HCT116 (cell line): ENCODE measurements around the gene RUNX2. TPM values are rescaled to one million over a fixed set of nuclear protein-coding genes. Genes with fewer than 3 reads are reported as not detected.

Experiments used
- ATAC-seq: fragments of 200-7000 bp; cut with Tn5 transposase; 2 replicates; pipeline ENCODE4 v1.9.1; 2020; ENCODE audit warnings: mild to moderate bottlenecking, moderate library complexity
- BruUV-seq: library from RNA; stranded (reverse); fragments of 400-500 nt; replicated peaks from 2 replicates; lab custom pipeline; 2021; lab: Mats Ljungman, UMichigan
- CTCF ChIA-PET: fragments of 300-600 bp; sonication (Branson Sonifier 250); formaldehyde crosslinking; loops from one replicate; lab custom pipeline; 2021; ENCODE audit warnings: antibody characterized with exemption; lab: Charles Lee
- POLR2A ChIA-PET: fragments of 300-600, 350-600 bp; sonication (Branson Sonifier 250); formaldehyde crosslinking; loops from one replicate; lab custom pipeline; 2021; ENCODE audit warnings: antibody characterized with exemption; lab: Charles Lee
- RAD21 ChIA-PET, 2 experiments: fragments of 300-600 bp; sonication (Branson Sonifier 250); formaldehyde crosslinking; loops; one replicate each; lab custom pipeline; 2023; ENCODE audit warnings: low total read pairs in 2 of 2; ENCODE audit not compliant: uncharacterized antibody in 2 of 2, unreplicated experiment in 2 of 2, low non-redundant PET in 1 of 2; lab: Charles Lee
- DNase-seq: peaks from one replicate; pipeline ENCODE4 v3.0.0-alpha.2; 2010; ENCODE audit warnings: low read depth, low spot score
- H2AFZ ChIP-seq: fragments of 200-600 bp; shearing (Covaris generic), sonication (generic); 2 replicates; pipeline ENCODE4 v1.6.1; 2017; ENCODE audit warnings: low read depth, mixed run types, mixed read lengths, antibody characterized with exemption, low read length; ENCODE audit not compliant: poor library complexity, severe bottlenecking
- H3K27ac ChIP-seq: 2 replicates; pipeline ENCODE4 v1.5.1; 2012; ENCODE audit warnings: low read depth, low read length
- H3K27me3 ChIP-seq: fragments of 200-600 bp; sonication (generic); 2 replicates; pipeline ENCODE4 v1.6.1; 2016; ENCODE audit warnings: mixed run types, low read length, mixed read lengths; ENCODE audit not compliant: insufficient read depth
- H3K36me3 ChIP-seq, 2 experiments: fragments of 200-500 bp in 1 of 2; fragments of 200-600 bp in 1 of 2; sonication (Bioruptor generic) in 1 of 2; sonication (generic) in 1 of 2; 2 replicates each; pipeline versions ENCODE4 v1.5.1 to v1.6.1; 2014 to 2016; ENCODE audit warnings: low read length in 2 of 2, inconsistent platforms in 1 of 2, mixed read lengths in 1 of 2, mixed run types in 1 of 2; ENCODE audit not compliant: insufficient read depth in 2 of 2, control insufficient read depth in 1 of 2
- H3K4me1 ChIP-seq, 2 experiments: fragments of 200-600 bp in 1 of 2; sonication (generic) in 1 of 2; 2 replicates each; pipeline versions ENCODE4 v1.5.1 to v1.6.1; 2012 to 2017; ENCODE audit warnings: low read length in 2 of 2, inconsistent platforms in 1 of 2, mild to moderate bottlenecking in 1 of 2, mixed read lengths in 1 of 2, mixed run types in 1 of 2, moderate library complexity in 1 of 2; ENCODE audit not compliant: insufficient read depth in 2 of 2, control insufficient read depth in 1 of 2
- H3K4me2 ChIP-seq: fragments of 200-600 bp; sonication (generic); 2 replicates; pipeline ENCODE4 v1.6.1; 2017; ENCODE audit warnings: mixed run types, low read length, mixed read lengths
- H3K4me3 ChIP-seq, 2 experiments: fragments of 200-600 bp in 1 of 2; sonication (generic) in 1 of 2; replicated peaks in 1 of 2; 2 replicates each; pipeline ENCODE4 v1.5.1; 2011 to 2016; ENCODE audit warnings: low read length in 2 of 2, control low read depth in 1 of 2, low read depth in 1 of 2, mild to moderate bottlenecking in 1 of 2, mixed read lengths in 1 of 2, mixed run types in 1 of 2
- H3K79me2 ChIP-seq: fragments of 200-600 bp; sonication (generic); 2 replicates; pipeline ENCODE4 v1.6.1; 2017; ENCODE audit warnings: mild to moderate bottlenecking, mixed run types, low read length, moderate library complexity, mixed read lengths; ENCODE audit not compliant: insufficient read depth
- H3K9ac ChIP-seq: fragments of 200-600 bp; sonication (generic); 2 replicates; pipeline ENCODE4 v1.6.1; 2016; ENCODE audit warnings: low read length, mixed read lengths
- H3K9me2 ChIP-seq: fragments of 200-600 bp; sonication (generic), shearing (Covaris generic); 2 replicates; pipeline ENCODE4 v1.6.1; 2017; ENCODE audit warnings: mixed run types, mild to moderate bottlenecking, moderate library complexity; ENCODE audit not compliant: insufficient read depth
- H3K9me3 ChIP-seq, 2 experiments: fragments of 200-500 bp in 1 of 2; fragments of 200-600 bp in 1 of 2; sonication (Bioruptor generic) in 1 of 2; sonication (generic) in 1 of 2; 2 replicates each; pipeline ENCODE4 v1.6.1; 2014 to 2017; ENCODE audit warnings: low read length in 2 of 2, mixed read lengths in 2 of 2, inconsistent platforms in 1 of 2, low read depth in 1 of 2, mild to moderate bottlenecking in 1 of 2, mixed run types in 1 of 2, moderate library complexity in 1 of 2; ENCODE audit not compliant: control insufficient read depth in 1 of 2, insufficient read depth in 1 of 2
- H4K20me1 ChIP-seq: fragments of 200-600 bp; sonication (generic), shearing (Covaris generic); 2 replicates; pipeline ENCODE4 v1.6.1; 2017; ENCODE audit warnings: mixed run types, mild to moderate bottlenecking, moderate library complexity; ENCODE audit not compliant: insufficient read depth
- ATF3 ChIP-seq: IDR thresholded peaks from 2 replicates; pipeline ENCODE4 v1.6.1; 2012
- CEBPB ChIP-seq: IDR thresholded peaks from 2 replicates; pipeline ENCODE4 v1.6.1; 2012; ENCODE audit warnings: low read depth
- EGR1 ChIP-seq: IDR thresholded peaks from 2 replicates; pipeline ENCODE4 v1.6.1; 2012; ENCODE audit warnings: low read depth
- ELF1 ChIP-seq: IDR thresholded peaks from 2 replicates; pipeline ENCODE4 v1.6.1; 2012; ENCODE audit warnings: low read depth, borderline replicate concordance
- SIN3A ChIP-seq: IDR thresholded peaks from 2 replicates; pipeline ENCODE4 v1.6.1; 2012; ENCODE audit warnings: low read depth
- SP1 ChIP-seq: IDR thresholded peaks from 2 replicates; pipeline ENCODE4 v1.6.1; 2012; ENCODE audit warnings: low read depth
- SRF ChIP-seq: IDR thresholded peaks from 2 replicates; pipeline ENCODE4 v1.6.1; 2012; ENCODE audit warnings: low read depth
- TCF7L2 ChIP-seq: IDR thresholded peaks from 2 replicates; pipeline ENCODE4 v1.7.0; 2011; ENCODE audit warnings: borderline replicate concordance, inconsistent platforms; ENCODE audit not compliant: insufficient read depth, insufficient read length; ENCODE audit errors: extremely low read depth
- YY1 ChIP-seq: IDR thresholded peaks from 2 replicates; pipeline ENCODE4 v1.6.1; 2011; ENCODE audit warnings: low read length, low read depth, moderate library complexity, mild to moderate bottlenecking; ENCODE audit not compliant: insufficient replicate concordance; ENCODE audit errors: extremely low read depth
- ZBTB33 ChIP-seq: IDR thresholded peaks from 2 replicates; pipeline ENCODE4 v1.6.1; 2011; ENCODE audit warnings: mild to moderate bottlenecking, low read length, moderate library complexity; ENCODE audit not compliant: insufficient replicate concordance; ENCODE audit errors: extremely low read depth
- ZFX ChIP-seq: fragments of 450-650 bp; IDR thresholded peaks from 2 replicates; pipeline ENCODE4 v1.6.1; 2017
- intact Hi-C: fragments of 100-400 bp; cut with micrococcal nuclease; formaldehyde crosslinking; loops from 2 replicates; pipeline ENCODE4 v1.10.0; 2022
- total RNA-seq: library from RNA; stranded (reverse); gene quantifications from one replicate; pipeline ENCODE4 v1.2.1, GENCODE V29; 2021; ENCODE audit not compliant: unreplicated experiment
- TF ChIP-seq, protein P1 (sequence below), 3 experiments: fragments of 200-600 bp in 1 of 3; sonication (generic) in 1 of 3; IDR thresholded peaks in 2 of 3; conservative IDR thresholded peaks in 1 of 3; 2 replicates each; pipeline ENCODE4 v1.5.1; 2012 to 2017; ENCODE audit warnings: low read depth in 2 of 3, low read length in 2 of 3, antibody characterized with exemption in 1 of 3, borderline replicate concordance in 1 of 3, control low read depth in 1 of 3, mild to moderate bottlenecking in 1 of 3, mixed read lengths in 1 of 3, mixed run types in 1 of 3, moderate library complexity in 1 of 3; ENCODE audit not compliant: insufficient read depth in 1 of 3
- TF ChIP-seq, protein P2 (sequence below): IDR thresholded peaks from 2 replicates; pipeline ENCODE4 v1.6.1; 2012

The RUNX2 gene
- total RNA-seq, 1 experiment from 2014 or later: 1.1 TPM

GRCh38 chr6:45679631-45680030 is 351.5 kb downstream of the RUNX2 start:
- Histone ChIP-seq H3K27ac (no peak overlapping the region), H3K79me2 (no peaks in the 10 kb centered on the region), H3K36me3 (no peaks in the 10 kb centered on the region), H3K4me2 (no peak overlapping the region), H3K9me2 (no peaks in the 10 kb centered on the region), H3K27me3 (no peaks in the 10 kb centered on the region), H3K9me3 (no peaks in the 10 kb centered on the region; a peak in 2 of 4 replicates), H3K9ac (no peak overlapping the region), H3K4me3 (no peak overlapping the region), H2AFZ (no peak overlapping the region), H3K4me1 (no peaks in the 10 kb centered on the region), H4K20me1 (no peaks in the 10 kb centered on the region)
- ChIA-PET CTCF (no interaction called here), RAD21 (no interaction called here), POLR2A (no interaction called here)
- TF ChIP-seq SP1 (no peak), YY1 (no peak), ZFX (no peak), ATF3 (no peak), SRF (no peak), SIN3A (no peak), ELF1 (no peak), EGR1 (no peak), TCF7L2 (no peak), CEBPB (no peak), ZBTB33 (no peak)
- TF ChIP-seq, protein P1, sequence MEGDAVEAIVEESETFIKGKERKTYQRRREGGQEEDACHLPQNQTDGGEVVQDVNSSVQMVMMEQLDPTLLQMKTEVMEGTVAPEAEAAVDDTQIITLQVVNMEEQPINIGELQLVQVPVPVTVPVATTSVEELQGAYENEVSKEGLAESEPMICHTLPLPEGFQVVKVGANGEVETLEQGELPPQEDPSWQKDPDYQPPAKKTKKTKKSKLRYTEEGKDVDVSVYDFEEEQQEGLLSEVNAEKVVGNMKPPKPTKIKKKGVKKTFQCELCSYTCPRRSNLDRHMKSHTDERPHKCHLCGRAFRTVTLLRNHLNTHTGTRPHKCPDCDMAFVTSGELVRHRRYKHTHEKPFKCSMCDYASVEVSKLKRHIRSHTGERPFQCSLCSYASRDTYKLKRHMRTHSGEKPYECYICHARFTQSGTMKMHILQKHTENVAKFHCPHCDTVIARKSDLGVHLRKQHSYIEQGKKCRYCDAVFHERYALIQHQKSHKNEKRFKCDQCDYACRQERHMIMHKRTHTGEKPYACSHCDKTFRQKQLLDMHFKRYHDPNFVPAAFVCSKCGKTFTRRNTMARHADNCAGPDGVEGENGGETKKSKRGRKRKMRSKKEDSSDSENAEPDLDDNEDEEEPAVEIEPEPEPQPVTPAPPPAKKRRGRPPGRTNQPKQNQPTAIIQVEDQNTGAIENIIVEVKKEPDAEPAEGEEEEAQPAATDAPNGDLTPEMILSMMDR (IDR thresholded peaks at IDR 0.05 in 2 of 3, conservative IDR thresholded peaks at IDR 0.05 in 1 of 3; ENCODE audit: borderline replicate concordance in 1 of 3, insufficient read depth in 1 of 3, low read depth in 2 of 3, low read length in 2 of 3): no peak
- TF ChIP-seq, protein P2, sequence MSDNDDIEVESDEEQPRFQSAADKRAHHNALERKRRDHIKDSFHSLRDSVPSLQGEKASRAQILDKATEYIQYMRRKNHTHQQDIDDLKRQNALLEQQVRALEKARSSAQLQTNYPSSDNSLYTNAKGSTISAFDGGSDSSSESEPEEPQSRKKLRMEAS: no peak
- intact Hi-C loops: no loop called here
- no peak for DNase-seq
- no TSS peak for BruUV-seq
- no peak for ATAC-seq
